Measurements from ENCODE around the gene ZNF776.

- TF ChIP-seq ZNF646 (CRISPR knock-in tag; IDR thresholded peaks at IDR 0.05) (no peak), ZBTB33 (CRISPR knock-in tag; IDR thresholded peaks at IDR 0.05) (no peak), ZNF639 (CRISPR knock-in tag; conservative IDR thresholded peaks at IDR 0.05) (no peak), MXD3 (CRISPR knock-in tag; IDR thresholded peaks at IDR 0.05) (no peak), SIN3A (IDR thresholded peaks at IDR 0.05; ENCODE audit: borderline replicate concordance, low read depth, low read length) (no peak), ZNF747 (CRISPR knock-in tag; IDR thresholded peaks at IDR 0.05; ENCODE audit: borderline replicate concordance) (no peak), CREB1 (IDR thresholded peaks at IDR 0.05) (no peak), CREB1 (CRISPR knock-in tag; IDR thresholded peaks at IDR 0.05) (no peak), YEATS4 (CRISPR knock-in tag; IDR thresholded peaks at IDR 0.05; ENCODE audit: borderline replicate concordance) (no peak), CTCF (CRISPR knock-in tag; IDR thresholded peaks at IDR 0.05) (no peak), TOPORS (CRISPR knock-in tag; IDR thresholded peaks at IDR 0.05) (no peak)
These were observed 12.5 kb downstream of the ZNF776 start for GRCh38 chr19:57759096-57759495.
